ENCODE measurements around the gene THOC6.

Gene THOC6

GRCh38 chr16:3017344-3017743, 6.5 kb upstream of the THOC6 start (continued):
- TF ChIP-seq TSHZ2 (CRISPR knock-in tag; IDR thresholded peaks at IDR 0.05) (no peak), ISL1 (CRISPR knock-in tag; IDR thresholded peaks at IDR 0.05) (no peak), TCF4 (CRISPR knock-in tag; IDR thresholded peaks at IDR 0.05; ENCODE audit: borderline replicate concordance) (no peak), PPARA (CRISPR knock-in tag; IDR thresholded peaks at IDR 0.05; ENCODE audit: borderline replicate concordance) (no peak), ESRRG (CRISPR knock-in tag; IDR thresholded peaks at IDR 0.05) (no peak), CSDC2 (CRISPR knock-in tag; IDR thresholded peaks at IDR 0.05) (no peak), ZNF70 (CRISPR knock-in tag; IDR thresholded peaks at IDR 0.05) (no peak), BACH2 (CRISPR knock-in tag; IDR thresholded peaks at IDR 0.05; ENCODE audit: borderline replicate concordance) (no peak), ZNF565 (CRISPR knock-in tag; conservative IDR thresholded peaks at IDR 0.05; ENCODE audit: low read depth) (no peak), RARB (CRISPR knock-in tag; IDR thresholded peaks at IDR 0.05) (no peak), ZC3H10 (CRISPR knock-in tag; IDR thresholded peaks at IDR 0.05) (no peak)

GRCh38 chr16:3017794-3018506, 5.9 kb upstream of the THOC6 start, which contains the start of gene CLDN6:
Gene CLDN6, minus strand, starts transcription at chr16:3018183. Its CDS starts 2,162 bp downstream, at chr16:3016021.
- no peak for ATAC-seq
- no peak for TF ChIP-seq CSRNP3 (CRISPR knock-in tag; IDR thresholded peaks at IDR 0.05)
- no peak for TF ChIP-seq ZNF8 (CRISPR knock-in tag; IDR thresholded peaks at IDR 0.05)
- no peak for TF ChIP-seq CSDC2 (CRISPR knock-in tag; IDR thresholded peaks at IDR 0.05)
- TF ChIP-seq OSR1 (CRISPR knock-in tag; IDR thresholded peaks at IDR 0.05) = no peak
- TF ChIP-seq ZFP30 (CRISPR knock-in tag; IDR thresholded peaks at IDR 0.05) = no peak
- TF ChIP-seq TOX (CRISPR knock-in tag; IDR thresholded peaks at IDR 0.05; ENCODE audit: borderline replicate concordance) = no peak
- no peak for TF ChIP-seq GLIS3 (CRISPR knock-in tag; IDR thresholded peaks at IDR 0.05)
- TF ChIP-seq ZNF565 (CRISPR knock-in tag; conservative IDR thresholded peaks at IDR 0.05; ENCODE audit: low read depth) = no peak
- no peak for TF ChIP-seq ZFP3 (CRISPR knock-in tag; IDR thresholded peaks at IDR 0.05)
- no peak for TF ChIP-seq ISL1 (CRISPR knock-in tag; IDR thresholded peaks at IDR 0.05)
- no peak for TF ChIP-seq SNAI2 (CRISPR knock-in tag; IDR thresholded peaks at IDR 0.05)

GRCh38 chr16:3019594-3020246, 4.1 kb upstream of the THOC6 start:
- no peak for TF ChIP-seq GLIS3 (CRISPR knock-in tag; IDR thresholded peaks at IDR 0.05)
- no peak for TF ChIP-seq ZFP3 (CRISPR knock-in tag; IDR thresholded peaks at IDR 0.05)
- no peak for TF ChIP-seq PATZ1 (CRISPR knock-in tag; IDR thresholded peaks at IDR 0.05; ENCODE audit: borderline replicate concordance)
- no peak for TF ChIP-seq ARNTL (CRISPR knock-in tag; IDR thresholded peaks at IDR 0.05; ENCODE audit: borderline replicate concordance, low read depth)
- TF ChIP-seq TOX (CRISPR knock-in tag; IDR thresholded peaks at IDR 0.05; ENCODE audit: borderline replicate concordance) = no peak
- no peak for TF ChIP-seq ZNF565 (CRISPR knock-in tag; conservative IDR thresholded peaks at IDR 0.05; ENCODE audit: low read depth)
- TF ChIP-seq CSRNP3 (CRISPR knock-in tag; IDR thresholded peaks at IDR 0.05) = no peak
- no peak for TF ChIP-seq ZNF8 (CRISPR knock-in tag; IDR thresholded peaks at IDR 0.05)
- no peak for TF ChIP-seq ZFP30 (CRISPR knock-in tag; IDR thresholded peaks at IDR 0.05)
- TF ChIP-seq ESRRG (CRISPR knock-in tag; IDR thresholded peaks at IDR 0.05) = no peak
- no peak for TF ChIP-seq TCF4 (CRISPR knock-in tag; IDR thresholded peaks at IDR 0.05; ENCODE audit: borderline replicate concordance)
- no peak for TF ChIP-seq ISL1 (CRISPR knock-in tag; IDR thresholded peaks at IDR 0.05)
- TF ChIP-seq CSDC2 (CRISPR knock-in tag; IDR thresholded peaks at IDR 0.05) = no peak
- no peak for ATAC-seq
